AG08395 (cell line): Measurements from ENCODE around the gene ISCU.
"Not testable (repeated sequence)": the region's sequence is repeated elsewhere in the genome, so short reads cannot be mapped to it uniquely, and the experiment has no call there.

Source experiments
- DNase-seq: peaks from one replicate; pipeline ENCODE4 v3.0.0; 2012; ENCODE audit warnings: mixed read lengths, low spot score

Gene ISCU

DNA sequence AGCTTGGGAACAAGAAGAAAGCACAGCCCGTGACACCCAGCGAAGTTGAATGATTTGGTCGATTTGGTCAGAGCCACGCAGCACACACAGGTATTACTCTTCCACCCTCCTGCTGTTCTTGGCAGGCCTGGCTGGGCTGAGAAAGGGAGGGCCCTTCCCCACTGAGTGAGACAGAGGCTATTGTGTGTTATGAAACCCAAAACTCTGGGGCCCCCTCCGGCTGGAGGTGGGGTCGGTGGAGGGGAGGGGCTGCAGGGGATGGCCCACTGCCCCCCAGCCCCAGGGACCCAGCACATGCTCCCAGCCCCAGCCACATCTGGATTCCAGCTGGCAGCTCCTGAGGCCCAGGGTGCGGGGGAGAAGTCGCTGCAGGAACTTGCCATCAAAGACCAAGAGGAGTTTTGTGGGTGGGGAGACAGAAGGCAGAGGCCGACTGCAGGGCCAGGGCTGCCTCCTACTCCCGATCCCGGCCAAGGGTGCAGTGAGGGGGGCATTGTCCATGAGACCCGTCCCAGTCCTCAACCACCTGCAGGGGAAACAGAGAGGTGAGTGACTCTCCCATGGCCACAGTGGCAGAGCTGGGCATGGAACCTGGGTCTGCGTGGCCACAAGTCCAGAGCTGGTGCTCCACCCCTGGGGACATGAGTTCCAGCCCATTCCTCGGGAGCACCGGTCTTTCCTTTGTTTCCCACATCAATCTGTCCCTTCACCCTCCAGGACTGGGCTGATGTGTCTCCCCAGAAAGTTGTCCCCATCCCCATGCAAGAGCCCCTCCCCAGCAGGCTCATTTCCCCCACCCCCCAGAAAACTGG lies 26.8 kb downstream of the ISCU start:
- DNase-seq, result no peak

DNA sequence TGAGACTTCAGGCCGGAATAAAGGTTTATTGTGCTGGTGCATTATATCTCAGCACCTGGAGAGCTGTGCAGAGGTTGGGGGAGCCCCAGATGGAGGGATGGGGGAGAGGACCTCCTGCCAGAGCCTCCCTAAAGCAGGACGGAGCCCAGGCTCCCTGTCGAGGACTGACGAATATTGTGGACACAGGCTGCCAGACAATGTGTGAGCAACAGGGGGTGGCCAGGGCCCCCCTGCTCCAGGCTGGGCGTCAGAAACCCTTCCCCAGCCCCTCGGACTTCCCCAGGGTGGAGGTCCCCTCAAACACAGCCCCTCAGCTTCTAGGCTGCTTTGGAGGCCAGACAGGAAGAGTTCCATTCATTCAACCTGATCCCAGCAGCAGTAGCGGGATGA lies 27.4 kb downstream of the ISCU start:
- no peak for DNase-seq

GRCh38 chr12:108590463-108590862 lies 28.1 kb downstream of the ISCU start:
- not testable (repeated sequence) for DNase-seq

- no peak for DNase-seq
Observed at GRCh38 chr12:108591267-108591980, 29.0 kb downstream of the ISCU start.

GRCh38 chr12:108592033-108592909 lies 29.9 kb downstream of the ISCU start:
- no peak for DNase-seq

DNA sequence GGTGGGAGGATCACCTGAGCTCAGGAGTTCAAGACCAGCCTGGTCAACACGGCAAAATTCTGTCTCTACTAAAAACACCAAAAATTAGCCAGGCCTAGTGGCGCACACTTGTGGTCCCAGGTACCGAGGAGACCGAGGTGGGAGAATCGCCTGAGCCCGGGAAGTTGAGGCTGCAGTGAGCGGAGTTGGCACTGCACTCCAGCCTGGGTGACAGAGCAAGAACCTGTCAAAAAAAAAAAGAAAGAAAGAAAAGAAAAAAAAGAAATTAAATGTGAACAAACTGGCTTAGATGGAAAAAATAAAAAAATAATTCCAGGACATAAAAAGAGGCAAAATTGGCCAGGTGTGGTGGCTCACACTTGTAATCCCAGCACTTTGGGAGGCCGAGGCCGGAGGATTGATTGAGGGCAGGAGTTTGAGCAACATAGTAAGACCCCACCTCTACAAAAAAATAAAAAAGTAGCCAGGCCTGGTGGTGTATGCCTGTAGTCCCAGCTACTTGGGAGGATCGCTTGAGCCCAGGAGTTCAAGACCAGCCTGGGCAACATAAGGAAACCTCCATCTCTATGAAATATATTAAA lies 32.0 kb downstream of the ISCU start:
- DNase-seq, result no peak

GRCh38 chr12:108594960-108595710 lies 32.7 kb downstream of the ISCU start:
- no peak for DNase-seq

- DNase-seq, result no peak
Observed at GRCh38 chr12:108595711-108596647, 33.6 kb downstream of the ISCU start.

DNA sequence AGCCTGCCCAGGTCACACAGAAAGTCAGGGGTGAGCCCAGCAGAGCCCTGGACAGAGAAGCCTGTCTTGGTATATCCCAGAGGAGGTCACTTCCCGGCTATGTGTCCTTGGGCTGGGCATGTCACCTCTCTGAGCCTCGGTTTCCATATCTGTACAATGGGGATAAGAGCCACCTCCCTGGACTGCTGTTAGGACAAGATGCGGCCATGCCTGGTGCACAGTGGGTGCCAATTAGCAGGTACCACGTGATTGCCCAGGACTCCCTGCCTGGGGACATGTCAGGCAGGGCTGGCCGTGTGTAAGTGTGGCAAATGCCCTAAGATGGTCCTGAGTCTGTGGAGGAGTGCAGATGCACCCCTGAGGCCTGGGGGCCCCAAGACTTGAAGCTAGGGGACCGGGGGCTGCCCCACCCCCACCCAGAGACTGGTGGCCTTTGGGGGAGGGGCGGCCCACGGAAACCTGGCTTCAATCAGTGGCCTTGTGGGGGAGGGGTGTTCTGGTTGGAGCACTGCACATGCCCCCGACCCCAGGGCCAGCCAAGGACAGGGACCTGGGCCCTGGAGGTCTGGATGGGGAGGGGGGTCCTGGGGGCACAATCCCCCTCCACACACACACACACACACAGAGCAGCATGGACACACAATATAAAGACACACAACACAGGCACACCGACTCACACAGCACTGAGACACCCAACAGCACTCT lies 34.6 kb downstream of the ISCU start:
- DNase-seq, result no peak

DNA sequence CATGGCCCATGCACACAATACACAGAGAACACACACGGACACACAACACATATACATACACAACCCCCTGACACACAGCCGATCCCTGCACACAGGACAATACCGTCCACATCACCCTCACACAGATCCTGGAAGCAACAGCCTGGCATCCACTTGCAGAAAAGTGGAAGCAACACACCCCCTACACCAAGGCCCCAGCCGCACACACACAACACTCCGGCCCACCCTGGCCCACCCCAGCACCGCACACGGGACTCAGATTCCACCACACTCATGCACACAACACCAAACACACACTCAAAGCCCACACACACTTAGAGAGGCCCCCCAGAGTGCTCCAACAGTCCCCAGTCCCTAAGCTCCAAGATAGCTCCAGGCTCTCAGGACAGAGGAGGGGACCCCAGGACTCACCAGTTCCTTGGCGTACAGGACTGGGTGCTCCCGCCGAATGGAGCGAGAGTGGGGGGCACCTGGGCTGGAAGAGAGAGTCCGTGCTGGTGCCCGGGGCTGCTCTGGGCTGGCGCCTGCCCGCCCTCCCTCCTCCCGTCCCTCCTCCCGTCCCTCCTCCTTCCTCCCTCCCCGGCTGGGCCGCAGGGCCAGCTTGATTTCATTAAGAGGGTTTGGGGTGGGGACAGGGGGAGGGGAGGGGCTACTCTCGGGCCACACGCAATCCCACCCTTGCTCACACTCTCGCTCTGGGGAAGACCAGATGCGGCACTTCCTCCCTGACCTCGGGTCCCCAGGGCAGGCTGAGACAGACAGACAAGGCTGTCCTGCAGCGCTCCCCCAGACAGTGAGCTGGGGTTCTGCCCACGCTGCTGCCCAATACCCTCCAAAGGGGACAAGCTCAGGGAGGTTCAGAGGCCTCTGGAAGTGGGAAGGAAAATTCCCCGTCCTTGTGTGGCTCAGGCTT lies 35.4 kb downstream of the ISCU start, which contains the start of gene TMEM119:
TSS of gene TMEM119 (minus strand) at position 526 of the 913 bp plus-strand sequence. CDS start 5,701 bp downstream, outside the sequence.
- DNase-seq, result peak; percentile 84

DNA sequence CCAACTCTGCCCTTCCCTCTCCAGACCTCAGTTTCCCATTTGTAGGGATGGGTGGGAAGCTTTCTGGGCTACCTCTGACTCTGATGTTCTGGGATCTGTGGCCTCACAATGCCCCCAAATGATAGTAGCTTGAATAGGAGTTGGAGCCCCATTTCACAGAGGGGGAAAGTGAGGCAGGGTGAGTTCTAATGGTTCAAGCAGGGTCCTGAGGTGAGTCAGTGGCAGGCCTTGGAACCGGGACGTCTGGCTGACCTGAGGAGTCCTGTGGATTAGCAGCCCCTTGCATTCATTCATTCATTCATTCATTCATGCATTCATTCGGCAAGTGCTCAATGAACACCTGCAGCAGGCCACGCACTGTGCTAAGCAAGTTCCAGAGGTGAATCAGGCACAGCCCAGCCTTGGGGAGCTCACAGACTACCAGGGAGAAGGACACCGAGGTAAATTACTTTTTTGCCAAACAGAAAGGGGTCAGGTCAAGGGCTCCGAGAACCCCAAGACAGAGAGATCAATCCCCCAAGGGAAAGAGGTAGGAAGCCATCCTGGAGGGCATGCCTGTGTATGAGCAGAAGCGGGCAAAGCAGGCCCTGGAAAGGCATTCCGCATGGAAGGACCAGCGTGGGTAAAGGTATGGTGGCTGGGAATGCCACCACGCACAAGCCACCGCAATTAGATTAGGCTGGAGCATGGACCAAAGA lies 36.3 kb downstream of the ISCU start:
- DNase-seq, result no peak

GRCh38 chr12:108599541-108599940 lies 37.1 kb downstream of the ISCU start:
- no peak for DNase-seq

DNA sequence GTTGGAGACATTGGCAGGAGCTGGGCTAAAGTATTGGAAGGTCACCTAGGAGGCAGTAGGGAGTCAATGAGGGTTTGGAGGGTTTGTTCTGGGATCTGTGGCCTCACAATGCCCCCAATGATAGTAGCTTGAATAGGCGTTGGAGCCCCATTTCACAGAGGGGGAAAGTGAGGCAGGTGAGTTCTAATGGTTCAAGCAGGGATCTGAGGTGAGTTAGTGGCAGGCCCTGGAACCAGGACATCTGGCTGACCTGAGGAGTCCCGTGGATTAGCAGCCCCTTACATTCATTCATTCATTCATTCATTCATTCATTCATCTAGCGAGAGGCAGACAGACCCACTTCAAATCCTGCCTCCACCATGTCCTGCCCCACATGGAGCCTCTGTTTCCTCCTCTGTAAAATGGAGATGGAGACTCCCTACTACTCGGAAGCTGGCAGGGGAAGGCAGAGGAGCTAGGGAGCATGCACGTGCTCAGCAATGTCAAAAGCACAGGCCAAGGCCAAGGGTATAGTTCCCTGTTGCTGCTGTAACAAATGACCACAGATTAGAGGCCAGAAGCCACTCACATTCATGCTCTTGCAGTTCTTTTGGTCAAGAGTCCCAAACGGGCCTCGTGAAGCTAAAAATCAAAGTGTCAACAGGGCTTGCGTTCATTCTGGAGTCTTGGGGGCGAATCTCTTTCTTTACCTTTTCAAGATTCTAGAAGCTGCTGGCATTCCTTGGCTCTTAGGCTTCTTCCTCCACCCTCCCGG lies 37.7 kb downstream of the ISCU start:
- no peak for DNase-seq

- DNase-seq, result no peak
Observed at GRCh38 chr12:108600702-108601007, 38.3 kb downstream of the ISCU start.

DNA sequence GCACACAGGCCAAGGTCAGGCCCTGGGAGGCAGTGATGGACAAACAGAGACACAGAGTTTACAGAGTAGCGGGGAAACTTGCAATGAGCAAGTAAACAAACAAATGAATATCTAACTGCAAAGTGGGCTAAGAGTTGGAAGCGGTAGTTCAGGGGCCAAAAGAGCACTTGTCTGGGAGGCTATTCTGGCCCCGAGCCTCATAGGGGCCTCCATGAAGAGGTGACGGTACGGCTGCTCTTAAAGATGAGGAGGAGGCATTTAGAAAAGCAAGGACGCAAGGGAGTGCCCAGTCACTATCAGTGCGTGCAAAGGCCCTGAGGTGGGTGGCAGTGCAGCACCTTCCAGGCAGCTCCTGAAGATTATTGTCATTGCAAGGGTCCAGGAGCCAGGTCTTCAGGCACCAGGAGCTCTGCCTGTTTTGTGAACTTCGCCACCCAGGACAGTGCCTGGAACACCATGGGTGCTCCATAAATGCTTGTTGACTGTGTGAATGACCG lies 39.9 kb downstream of the ISCU start:
- DNase-seq, result no peak

DNA sequence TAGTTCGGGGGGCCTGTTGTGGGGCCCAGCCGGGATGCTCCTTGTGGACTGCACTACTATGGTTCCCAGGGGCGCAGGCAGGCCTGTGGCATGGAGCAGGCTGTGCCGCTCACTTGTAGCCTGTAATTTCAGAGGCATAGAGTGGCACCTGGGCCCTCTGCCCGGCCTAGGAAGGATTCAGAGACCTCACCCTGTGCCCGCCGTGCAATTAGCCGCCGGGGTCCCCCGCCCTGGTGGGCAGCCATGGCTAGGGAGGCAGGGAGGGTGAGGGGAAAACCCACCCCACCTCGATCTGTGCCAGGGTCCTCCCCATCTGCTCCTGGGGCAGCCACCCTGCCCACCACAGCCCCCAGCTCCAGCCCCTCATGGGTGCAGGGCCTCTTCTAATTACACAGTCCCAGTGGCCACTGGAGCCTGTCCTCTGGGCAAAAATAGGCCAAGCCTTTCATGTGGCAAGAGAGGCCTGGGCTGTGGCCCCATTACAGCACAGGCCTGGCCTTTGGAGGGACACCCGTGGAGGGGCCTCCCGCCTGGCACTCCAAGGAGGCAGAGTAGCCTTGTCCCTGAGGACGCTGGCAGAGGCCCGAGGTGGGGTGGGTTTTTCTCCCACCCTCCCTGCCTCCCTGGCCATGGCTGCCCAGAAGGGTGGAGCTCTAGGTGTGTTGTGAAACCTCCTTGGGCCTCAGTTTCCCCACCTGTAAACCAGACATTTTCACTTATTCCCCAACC lies 40.7 kb downstream of the ISCU start:
- DNase-seq, result no peak
